Endodermal cell (in vitro differentiated cells): ENCODE data around the gene MBOAT7. TPM values are rescaled to one million over a fixed set of nuclear protein-coding genes. Genes with fewer than 3 reads are reported as not detected.
A peak's percentile ranks its signal among the peaks of the same experiment; 100 is the strongest.
"Not testable (repeated sequence)": the region's sequence is repeated elsewhere in the genome, so short reads cannot be mapped to it uniquely, and the experiment has no call there.

Experiments used
- DNase-seq: peaks from one replicate; pipeline ENCODE4 v3.0.0-alpha.2; 2017
- H3K27ac ChIP-seq: 2 replicates; pipeline ENCODE4 v1.5.1; 2013; ENCODE audit warnings: mild to moderate bottlenecking, low read depth, low read length, moderate library complexity
- H3K27me3 ChIP-seq: 2 replicates; pipeline ENCODE4 v1.6.1; 2013; ENCODE audit warnings: mild to moderate bottlenecking, low read length, moderate library complexity; ENCODE audit not compliant: insufficient read depth, control insufficient read depth, poor library complexity, severe bottlenecking
- H3K36me3 ChIP-seq: 2 replicates; pipeline ENCODE4 v1.7.0; 2013; ENCODE audit warnings: mild to moderate bottlenecking, low read length, moderate library complexity; ENCODE audit not compliant: control insufficient read depth, insufficient read depth
- H3K4me1 ChIP-seq: one replicate; pipeline ENCODE4 v1.7.0; 2013; ENCODE audit warnings: low read length; ENCODE audit not compliant: control insufficient read depth, insufficient read depth
- H3K4me3 ChIP-seq: 2 replicates; pipeline ENCODE4 v1.5.1; 2013; ENCODE audit warnings: mild to moderate bottlenecking, low read length, moderate library complexity
- H3K9ac ChIP-seq: 2 replicates; pipeline ENCODE4 v1.6.1; 2013; ENCODE audit warnings: mild to moderate bottlenecking, low read length, moderate library complexity; ENCODE audit not compliant: poor library complexity, severe bottlenecking; ENCODE audit errors: extremely low read depth
- H3K9me3 ChIP-seq: 2 replicates; pipeline ENCODE4 v1.6.1; 2013; ENCODE audit warnings: mild to moderate bottlenecking, low read length, moderate library complexity; ENCODE audit not compliant: control insufficient read depth
- H3K27ac Mint-ChIP-seq: 2 replicates; pipeline ENCODE4 v1.8.0; 2020; ENCODE audit warnings: mixed read lengths
- H3K27me3 Mint-ChIP-seq: 2 replicates; pipeline ENCODE4 v1.8.0; 2021; ENCODE audit warnings: mild to moderate bottlenecking, mixed read lengths; ENCODE audit not compliant: insufficient read depth
- H3K36me3 Mint-ChIP-seq: 2 replicates; pipeline ENCODE4 v1.8.0; 2020; ENCODE audit warnings: low read depth, mixed read lengths
- H3K4me1 Mint-ChIP-seq: 2 replicates; pipeline ENCODE4 v1.8.0; 2020; ENCODE audit warnings: mixed read lengths
- H3K4me3 Mint-ChIP-seq: 2 replicates; pipeline ENCODE4 v1.8.0; 2020; ENCODE audit warnings: mild to moderate bottlenecking, moderate library complexity, mixed read lengths
- H3K9me3 Mint-ChIP-seq: 2 replicates; pipeline ENCODE4 v1.8.0; 2020; ENCODE audit warnings: mild to moderate bottlenecking, mixed read lengths
- WGBS, 2 experiments: methylation state at CpG; one replicate each; pipeline versions ENCODE4 v1.1.5 to v1.1.7; 2013; ENCODE audit warnings: missing lambda C conversion rate in 2 of 2, mixed read lengths in 1 of 2; ENCODE audit not compliant: insufficient coverage in 1 of 2, insufficient read length in 1 of 2; 5-methylcytosine and 5-hydroxymethylcytosine counted together
- total RNA-seq, 2 donors: library from RNA; stranded (reverse); fragmentation: NEBNext Ultra II Directional in 1 of 2; extraction: Animal tissue kit (Norgen Biotek cat#: 25700) in 1 of 2; gene quantifications; 2 replicates in 1 of 2; 3 replicates in 1 of 2; pipeline ENCODE4 v1.2.1, GENCODE V29; 2021
- TF ChIP-seq, protein P1 (sequence below): fragments of 200-600 bp; sonication (generic); conservative IDR thresholded peaks from 2 replicates; pipeline ENCODE4 v1.5.0; 2021; ENCODE audit warnings: antibody characterized with exemption, mild to moderate bottlenecking

Gene MBOAT7
- total RNA-seq, 2 donors from 2014 or later: 126 to 131 TPM

DNA sequence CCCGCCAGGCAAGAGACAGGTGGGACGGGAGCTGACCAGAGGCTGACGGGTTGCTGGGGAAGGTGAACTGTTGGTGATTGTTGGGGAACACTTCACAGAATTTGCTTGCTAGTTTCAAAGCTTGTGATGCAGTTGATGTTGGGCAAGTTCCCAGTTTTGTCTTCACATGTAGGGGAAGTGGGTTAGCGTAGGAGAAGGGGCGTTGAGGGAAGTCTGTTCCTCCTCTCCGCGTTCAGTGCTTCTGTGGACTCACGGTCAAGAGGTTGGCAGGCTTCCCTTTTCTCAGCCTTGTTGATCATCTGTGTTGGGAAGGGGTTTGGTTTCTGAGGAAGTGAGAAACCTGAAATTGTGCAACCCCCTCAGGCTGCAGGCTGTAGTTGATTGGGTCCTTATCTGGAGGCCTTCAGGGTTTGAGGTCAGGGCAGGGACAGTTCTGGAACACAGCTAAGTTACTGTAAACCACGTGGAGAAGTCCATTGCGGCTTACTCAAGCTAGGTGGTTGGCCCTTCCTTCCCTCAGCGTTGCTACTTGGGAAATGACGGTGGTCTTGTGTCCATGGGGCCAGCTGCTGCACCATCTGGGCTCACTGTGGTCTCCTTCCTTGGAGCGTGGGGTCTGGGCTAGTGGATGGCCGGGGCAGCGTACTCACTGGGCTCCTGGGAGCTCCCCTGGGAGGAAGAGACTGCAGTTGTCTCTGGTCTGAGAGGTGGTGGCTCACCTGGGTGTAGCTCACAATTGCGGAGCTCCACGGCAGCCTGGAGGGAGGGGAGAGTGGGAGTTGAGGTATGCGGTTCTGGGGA, 18.8 kb upstream of the MBOAT7 start:
- no peak overlapping the region for H3K4me3 ChIP-seq
- Mint-ChIP-seq H3K4me3 (no peak overlapping the region), H3K36me3 (peaks cover 69% of the 10 kb centered on the region), H3K9me3 (no peaks in the 10 kb centered on the region), H3K27me3 (no peaks in the 10 kb centered on the region), H3K4me1 (peaks cover 36% of the 10 kb centered on the region), H3K27ac (peak overlapping the region; percentile 91)
- H3K27ac ChIP-seq: peak overlapping the region; percentile 16
- TF ChIP-seq, protein P1, sequence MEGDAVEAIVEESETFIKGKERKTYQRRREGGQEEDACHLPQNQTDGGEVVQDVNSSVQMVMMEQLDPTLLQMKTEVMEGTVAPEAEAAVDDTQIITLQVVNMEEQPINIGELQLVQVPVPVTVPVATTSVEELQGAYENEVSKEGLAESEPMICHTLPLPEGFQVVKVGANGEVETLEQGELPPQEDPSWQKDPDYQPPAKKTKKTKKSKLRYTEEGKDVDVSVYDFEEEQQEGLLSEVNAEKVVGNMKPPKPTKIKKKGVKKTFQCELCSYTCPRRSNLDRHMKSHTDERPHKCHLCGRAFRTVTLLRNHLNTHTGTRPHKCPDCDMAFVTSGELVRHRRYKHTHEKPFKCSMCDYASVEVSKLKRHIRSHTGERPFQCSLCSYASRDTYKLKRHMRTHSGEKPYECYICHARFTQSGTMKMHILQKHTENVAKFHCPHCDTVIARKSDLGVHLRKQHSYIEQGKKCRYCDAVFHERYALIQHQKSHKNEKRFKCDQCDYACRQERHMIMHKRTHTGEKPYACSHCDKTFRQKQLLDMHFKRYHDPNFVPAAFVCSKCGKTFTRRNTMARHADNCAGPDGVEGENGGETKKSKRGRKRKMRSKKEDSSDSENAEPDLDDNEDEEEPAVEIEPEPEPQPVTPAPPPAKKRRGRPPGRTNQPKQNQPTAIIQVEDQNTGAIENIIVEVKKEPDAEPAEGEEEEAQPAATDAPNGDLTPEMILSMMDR: no peak
- no peak overlapping the region for H3K9ac ChIP-seq
- WGBS, 2 experiments: 89 to 90% methylated on average over 11 to 18 of the region's 18 CpGs
- peak; percentile 83 for DNase-seq
- H3K9me3 ChIP-seq: no peaks in the 10 kb centered on the region
- H3K4me1 ChIP-seq: peaks cover 16% of the 10 kb centered on the region
- no peaks in the 10 kb centered on the region for H3K27me3 ChIP-seq
- H3K36me3 ChIP-seq: peaks cover 46% of the 10 kb centered on the region

DNA sequence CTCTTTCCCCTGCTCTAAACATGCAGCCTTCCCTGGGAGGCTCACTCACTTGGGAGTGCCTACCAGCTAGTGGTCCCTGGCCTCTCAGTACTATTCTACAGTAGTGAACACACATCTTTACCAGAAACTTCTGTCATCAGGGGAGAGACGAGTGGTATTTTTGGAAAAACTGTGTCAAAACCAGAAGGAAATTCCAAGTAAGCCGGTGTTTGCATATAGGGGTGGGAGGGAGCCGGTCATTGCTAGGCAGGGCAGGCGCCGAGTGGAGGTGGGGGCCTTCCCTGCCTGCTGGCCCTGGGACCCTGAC, 18.2 kb upstream of the MBOAT7 start:
- 94 to 97% methylated on average over 5 of the region's 5 CpGs for WGBS, 2 experiments
- Histone ChIP-seq H3K9ac (no peak overlapping the region), H3K36me3 (peaks cover 51% of the 10 kb centered on the region), H3K9me3 (no peaks in the 10 kb centered on the region), H3K27ac (no peak overlapping the region), H3K27me3 (no peaks in the 10 kb centered on the region), H3K4me1 (peaks cover 16% of the 10 kb centered on the region), H3K4me3 (no peak overlapping the region)
- DNase-seq: no peak
- no peaks in the 10 kb centered on the region for H3K9me3 Mint-ChIP-seq
- H3K4me1 Mint-ChIP-seq: peaks cover 42% of the 10 kb centered on the region
- H3K27me3 Mint-ChIP-seq: no peaks in the 10 kb centered on the region
- no peak overlapping the region for H3K4me3 Mint-ChIP-seq
- peaks cover 69% of the 10 kb centered on the region for H3K36me3 Mint-ChIP-seq
- TF ChIP-seq, protein P1: no peak
- peak overlapping the region; percentile 91 for H3K27ac Mint-ChIP-seq

DNA sequence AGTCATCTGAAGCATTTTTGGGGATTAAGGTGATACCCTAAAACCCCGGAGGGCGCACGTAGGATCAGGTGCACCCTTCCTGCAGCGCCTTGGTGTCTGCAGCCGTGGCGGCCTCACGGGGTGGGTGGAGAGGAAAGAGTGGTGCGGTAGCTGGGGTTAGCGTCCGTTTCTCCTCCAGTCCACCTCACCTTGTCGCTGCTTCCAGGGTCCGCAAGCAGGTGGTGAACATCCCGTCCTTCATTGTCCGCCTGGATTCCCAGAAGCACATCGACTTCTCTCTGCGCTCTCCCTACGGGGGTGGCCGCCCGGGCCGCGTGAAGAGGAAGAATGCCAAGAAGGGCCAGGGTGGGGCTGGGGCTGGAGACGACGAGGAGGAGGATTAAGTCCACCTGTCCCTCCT, 17.8 kb upstream of the MBOAT7 start:
- DNase-seq, H3K9me3 ChIP-seq, H3K4me3 Mint-ChIP-seq, H3K9ac ChIP-seq, H3K4me3 ChIP-seq, H3K27ac ChIP-seq, H3K27me3 ChIP-seq, H3K27me3 Mint-ChIP-seq, H3K9me3 Mint-ChIP-seq: not testable (repeated sequence)
- peaks cover 56% of the 10 kb centered on the region for H3K36me3 ChIP-seq
- peaks cover 16% of the 10 kb centered on the region for H3K4me1 ChIP-seq
- Mint-ChIP-seq H3K4me1 (peaks cover 46% of the 10 kb centered on the region), H3K36me3 (peaks cover 73% of the 10 kb centered on the region), H3K27ac (peak overlapping the region; percentile 91)
- WGBS, 2 experiments: 96% methylated on average over 5 to 23 of the region's 23 CpGs

DNA sequence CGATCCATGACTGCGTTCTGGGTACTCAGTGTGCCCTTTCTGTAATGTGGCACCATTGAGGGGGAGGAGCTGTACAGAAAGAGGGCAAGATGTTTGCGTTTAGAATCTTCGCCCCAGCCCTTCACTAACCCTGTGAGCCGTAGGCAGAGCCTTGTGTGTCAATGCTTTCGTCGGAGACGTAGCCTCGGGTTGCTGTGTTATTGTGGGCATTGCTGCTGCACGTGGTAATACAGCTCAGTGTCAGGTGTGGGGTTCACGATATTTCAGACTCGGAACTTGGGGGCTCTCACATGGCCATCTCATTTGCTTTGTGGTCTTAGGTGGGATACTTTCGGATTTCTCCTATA, 17.4 kb upstream of the MBOAT7 start:
- Histone ChIP-seq H3K36me3 (peaks cover 59% of the 10 kb centered on the region), H3K4me1 (peaks cover 16% of the 10 kb centered on the region), H3K9me3 (no peaks in the 10 kb centered on the region), H3K27ac (no peak overlapping the region), H3K9ac (no peak overlapping the region), H3K27me3 (no peaks in the 10 kb centered on the region), H3K4me3 (no peak overlapping the region)
- Mint-ChIP-seq H3K36me3 (peaks cover 76% of the 10 kb centered on the region), H3K4me1 (peaks cover 50% of the 10 kb centered on the region), H3K27me3 (no peaks in the 10 kb centered on the region), H3K27ac (no peak overlapping the region), H3K9me3 (no peaks in the 10 kb centered on the region), H3K4me3 (no peak overlapping the region)
- 89 to 95% methylated on average over 10 to 13 of the region's 13 CpGs for WGBS, 2 experiments
- TF ChIP-seq, protein P1: no peak
- DNase-seq: no peak
